ENCODE data around the gene NPAS2. TPM values are rescaled to one million over a fixed set of nuclear protein-coding genes. Genes with fewer than 3 reads are reported as not detected.

NPAS2 gene
- total RNA-seq (10 to 100 TPM in 3 of 4 donors, 1 to 10 TPM in 1; 8.7 to 42.7 (median 16.9) TPM), polyA plus RNA-seq (10 to 100 TPM in 2 of 3 donors, 1 to 10 TPM in 1; 8.5 to 56.2 (median 17.3) TPM)
- long read RNA-seq, donor 1, partial matches to known transcripts: 1 of 1 reads
- long read RNA-seq, donor 1, other reads (novel, unspliced or antisense): 0 of 1 reads
- long read RNA-seq, donor 2, partial matches to known transcripts: 10 of 19 reads
- long read RNA-seq, donor 2, other reads (novel, unspliced or antisense): 9 of 19 reads

DNA sequence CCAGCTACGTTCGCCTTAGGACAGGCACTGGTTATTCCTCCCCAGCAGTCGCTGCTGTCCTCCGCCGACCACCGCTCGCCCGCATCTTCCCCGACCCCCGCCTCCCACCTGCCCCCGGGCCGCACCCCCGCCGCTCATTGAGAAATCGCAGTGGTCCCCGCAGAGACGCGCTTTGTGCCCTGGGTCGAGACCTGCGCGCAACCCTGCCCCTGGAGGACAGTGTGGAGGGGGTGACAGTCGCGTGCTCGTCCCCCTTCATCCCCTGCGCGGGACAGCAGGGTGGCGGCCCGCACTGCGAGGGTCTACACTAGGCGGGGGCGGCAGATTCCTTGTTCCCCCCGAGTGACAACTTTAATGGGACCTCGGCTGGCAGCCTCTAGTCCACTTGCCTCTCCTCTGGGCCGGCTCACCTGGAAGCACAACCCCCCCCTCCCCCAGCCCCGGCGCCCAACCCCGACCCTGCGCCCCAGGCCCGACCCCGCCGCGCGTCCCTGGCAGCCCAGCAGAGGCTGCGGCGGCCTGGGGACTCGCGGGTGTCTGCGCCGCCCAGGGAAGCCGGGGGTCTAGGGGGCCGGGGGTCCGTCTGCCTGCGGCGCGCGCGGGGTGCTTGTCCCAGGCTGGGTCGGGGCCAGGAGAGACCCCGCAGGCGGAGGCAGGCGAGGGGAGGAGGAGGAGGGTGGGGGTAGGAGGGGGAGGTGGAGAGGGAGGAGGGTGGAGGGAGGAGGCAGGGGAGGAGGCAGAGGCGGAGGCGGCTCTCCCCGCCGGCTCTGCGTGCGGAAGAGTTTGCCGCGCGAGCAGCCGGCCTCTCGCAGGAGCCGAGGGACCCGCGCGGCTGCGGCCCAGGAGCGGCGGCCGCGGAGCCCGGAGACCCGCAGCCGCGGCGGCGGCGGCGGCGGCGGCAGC, at the start of gene NPAS2:
TSS of gene NPAS2 (plus strand) at position 770 of the 903 bp plus-strand sequence. CDS start 84,616 bp downstream, outside the sequence.
- Histone ChIP-seq H3K27ac (peak within 1 kb of the TSS; percentile 87), H3K4me1 (peaks cover 24% of the 10 kb centered on the region), H3K36me3 (ENCODE audit: insufficient read depth in 1 of 2, low read depth in 1 of 2) (no peaks in the 10 kb centered on the region), H3K9me3 (no peaks in the 10 kb centered on the region), H3K27me3 (ENCODE audit: insufficient read depth in 3 of 3, low read length in 2 of 3) (no peaks in the 10 kb centered on the region), H3K4me3 (peak within 1 kb of the TSS; percentile 83)
- no peak for TF ChIP-seq CTCF (IDR thresholded peaks at IDR 0.05)
- intact Hi-C loops (cut with DNase I): loop anchor here (5.0 to 10.0 kb wide), 5 partner anchors 67 to 212 kb away; no protein-coding TSS in a partner anchor
- WGBS, 3 donors: 0 to 1% (median 0%) methylated on average over 51 to 91 of the region's 91 CpGs
- ATAC-seq (peak; percentile 36 to 51 (median 42)), DNase-seq (peak; percentile 43 to 69)

DNA sequence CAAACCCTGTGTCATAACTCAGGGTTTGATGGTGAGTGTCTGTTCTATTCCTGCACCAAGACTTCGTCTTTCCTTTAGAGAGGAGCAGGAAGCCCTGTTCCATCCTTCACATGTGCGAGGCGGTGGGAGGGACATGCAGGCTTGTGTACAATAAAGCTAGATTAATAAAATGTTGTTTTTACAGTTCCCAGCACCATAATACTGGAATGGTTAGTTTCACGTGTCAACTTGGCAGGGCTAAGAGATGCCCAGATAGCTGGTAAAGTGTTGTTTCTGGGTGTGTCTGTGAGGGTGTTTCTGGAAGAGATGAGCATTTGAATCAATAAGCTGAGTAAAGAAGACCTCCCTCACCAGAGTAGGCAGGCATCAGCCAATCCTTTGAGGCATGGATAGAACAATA, 48.8 kb upstream of the NPAS2 start:
- Histone ChIP-seq H3K36me3 (ENCODE audit: insufficient read depth in 1 of 2, low read depth in 1 of 2) (no peaks in the 10 kb centered on the region), H3K4me3 (no peak overlapping the region), H3K27ac (no peak overlapping the region), H3K4me1 (no peaks in the 10 kb centered on the region), H3K27me3 (ENCODE audit: insufficient read depth in 3 of 3, low read length in 2 of 3) (no peaks in the 10 kb centered on the region), H3K9me3 (no peaks in the 10 kb centered on the region)
- 89 to 90% (median 89%) methylated on average over 4 of the region's 4 CpGs for WGBS, 3 donors
- ATAC-seq (no peak), DNase-seq (no peak)
- TF ChIP-seq CTCF (IDR thresholded peaks at IDR 0.05): no peak
- intact Hi-C loops (cut with DNase I): no loop called here

- H3K9me3 ChIP-seq: no peaks in the 10 kb centered on the region
- no peak overlapping the region for H3K4me3 ChIP-seq
- ATAC-seq: no peak
- no peak for TF ChIP-seq CTCF (IDR thresholded peaks at IDR 0.05)
- WGBS, 3 donors: 74 to 84% (median 78%) methylated on average over 4 of the region's 4 CpGs
- no peaks in the 10 kb centered on the region for H3K4me1 ChIP-seq
- DNase-seq: no peak
- no peaks in the 10 kb centered on the region for H3K27me3 ChIP-seq (ENCODE audit: insufficient read depth in 3 of 3, low read length in 2 of 3)
- no peaks in the 10 kb centered on the region for H3K36me3 ChIP-seq (ENCODE audit: insufficient read depth in 1 of 2, low read depth in 1 of 2)
- H3K27ac ChIP-seq: no peak overlapping the region
- intact Hi-C loops (cut with DNase I): no loop called here
Observed at GRCh38 chr2:100773538-100773937, 46.4 kb upstream of the NPAS2 start.

- Histone ChIP-seq H3K27me3 (ENCODE audit: insufficient read depth in 3 of 3, low read length in 2 of 3) (no peaks in the 10 kb centered on the region), H3K27ac (no peak overlapping the region), H3K4me3 (no peak overlapping the region), H3K36me3 (ENCODE audit: insufficient read depth in 1 of 2, low read depth in 1 of 2) (no peaks in the 10 kb centered on the region), H3K4me1 (no peaks in the 10 kb centered on the region), H3K9me3 (no peaks in the 10 kb centered on the region)
- no peak for DNase-seq
- no peak for TF ChIP-seq CTCF (IDR thresholded peaks at IDR 0.05)
- intact Hi-C loops (cut with DNase I): no loop called here
- ATAC-seq: peak in 1 of 4 donors; percentile 54
Observed at GRCh38 chr2:100776445-100776844, 43.5 kb upstream of the NPAS2 start.
